Omental fat pad (tissue), 4 donors: Measurements from ENCODE around the gene CAPN11. TPM values are rescaled to one million over a fixed set of nuclear protein-coding genes. Genes with fewer than 3 reads are reported as not detected.

ENCODE experiments used
- ATAC-seq: fragments of 150-250 bp; one replicate; pipeline ENCODE4 v1.9.1; 2016; ENCODE audit warnings: mild to moderate bottlenecking, moderate library complexity; ENCODE audit not compliant: low FRiP score
- DNase-seq: peaks from one replicate; pipeline ENCODE4 v3.0.0-alpha.2; 2019; ENCODE audit warnings: low spot score
- CTCF ChIP-seq, 3 donors: fragments of 450-650 bp; IDR thresholded peaks; one replicate each; pipeline ENCODE4 v1.5.1; 2016 to 2017; ENCODE audit warnings: antibody characterized with exemption in 3 of 3, mild to moderate bottlenecking in 3 of 3, moderate library complexity in 2 of 3
- small RNA-seq: library from RNA; depleted of rRNA; stranded (forward); fragments of <200 nt; gene quantifications from one replicate; pipeline ENCODE3, GENCODE V24; 2016
- total RNA-seq, 4 donors: library from RNA; depleted of rRNA; stranded (reverse); fragments of >200 nt; gene quantifications; one replicate each; pipeline ENCODE4 v1.1.0, GENCODE V29; 2016

CAPN11 gene
- total RNA-seq, 4 donors from 2014 or later, result 0.09 to 8.4 (median 3.3) TPM

GRCh38 chr6:44233567-44234100 is 75.0 kb downstream of the CAPN11 start:
- TF ChIP-seq CTCF (IDR thresholded peaks at IDR 0.05), result no peak
- ATAC-seq (no peak), DNase-seq (no peak)

Small RNA genes within 50 kb of the gene (small RNA-seq; reads per million reads assigned to genes)
- not detected for gene RN7SL811P

Other genes with a start within 250 kb of the CAPN11 start
- gene MRPL14, start 31.4 kb upstream of the CAPN11 start, total RNA-seq, result 10 to 100 TPM; 29.2 to 36.3 (median 35.5) TPM
- gene TMEM63B, start 31.3 kb upstream of the CAPN11 start, total RNA-seq, result 10 to 100 TPM; 17.0 to 23.4 (median 20.6) TPM
- gene MYMX, start 58.1 kb downstream of the CAPN11 start, total RNA-seq, result 10 to 100 TPM in 1 of 4 donors, 1 to 10 TPM in 2, not detected in 1; 1.9 to 15.8 (median 2.4) TPM
- gene SLC29A1, start 64.8 kb downstream of the CAPN11 start, total RNA-seq, result 100 to 1,000 TPM in 1 of 4 donors, 10 to 100 TPM in 3; 61.7 to 317 (median 87.0) TPM
- 1,000 to 10,000 TPM in 1 of 4 donors, 100 to 1,000 TPM in 3; 553 to 1,198 (median 846) TPM for gene HSP90AB1, start 88.3 kb downstream of the CAPN11 start, total RNA-seq
- 10 to 100 TPM; 25.3 to 31.9 (median 30.4) TPM for gene SLC35B2, start 98.7 kb downstream of the CAPN11 start, total RNA-seq
- gene NFKBIE, start 106.7 kb downstream of the CAPN11 start, total RNA-seq, result 10 to 100 TPM; 13.1 to 25.5 (median 15.3) TPM
- under 1 TPM in 1 of 4 donors, not detected in 3; 0.19 TPM for gene TMEM151B, start 111.6 kb downstream of the CAPN11 start, total RNA-seq
- 10 to 100 TPM in 1 of 4 donors, 1 to 10 TPM in 3; 6.9 to 12.3 (median 7.6) TPM for gene AARS2, start 154.5 kb downstream of the CAPN11 start, total RNA-seq
- not detected for gene SPATS1, start 183.8 kb downstream of the CAPN11 start, total RNA-seq
- gene CDC5L, start 228.9 kb downstream of the CAPN11 start, total RNA-seq, result 10 to 100 TPM; 14.6 to 21.4 (median 17.3) TPM